ENCODE measurements around the gene EQTN.

EQTN gene

GRCh38 chr9:27297050-27297449 lies at the start of gene EQTN:
TSS of gene EQTN (minus strand) at chr9:27297150. CDS start at chr9:27297055, 95 bp downstream.
- no peak for DNase-seq (ENCODE audit: low read depth in 2 of 2)

DNA sequence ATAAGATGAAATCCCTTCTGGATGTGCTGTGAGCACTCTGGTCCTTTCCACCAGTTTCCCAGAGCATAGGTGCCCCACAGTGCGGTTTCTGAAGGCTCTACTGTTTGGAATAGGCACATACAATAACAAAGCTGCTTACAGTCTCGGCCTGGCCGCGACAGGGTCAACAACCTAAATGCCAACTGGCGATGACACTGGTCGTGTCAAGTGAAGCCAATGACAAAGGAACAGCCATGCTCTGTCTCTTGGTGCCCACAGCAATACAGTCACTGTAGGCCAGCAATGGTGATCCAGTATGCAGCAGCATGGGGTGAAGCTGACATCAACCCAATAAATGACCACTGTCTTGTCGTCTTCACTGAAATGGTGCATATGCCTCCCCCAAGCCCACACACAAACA lies 47.8 kb upstream of the EQTN start:
- DNase-seq (ENCODE audit: low read depth in 2 of 2) = no peak

DNA sequence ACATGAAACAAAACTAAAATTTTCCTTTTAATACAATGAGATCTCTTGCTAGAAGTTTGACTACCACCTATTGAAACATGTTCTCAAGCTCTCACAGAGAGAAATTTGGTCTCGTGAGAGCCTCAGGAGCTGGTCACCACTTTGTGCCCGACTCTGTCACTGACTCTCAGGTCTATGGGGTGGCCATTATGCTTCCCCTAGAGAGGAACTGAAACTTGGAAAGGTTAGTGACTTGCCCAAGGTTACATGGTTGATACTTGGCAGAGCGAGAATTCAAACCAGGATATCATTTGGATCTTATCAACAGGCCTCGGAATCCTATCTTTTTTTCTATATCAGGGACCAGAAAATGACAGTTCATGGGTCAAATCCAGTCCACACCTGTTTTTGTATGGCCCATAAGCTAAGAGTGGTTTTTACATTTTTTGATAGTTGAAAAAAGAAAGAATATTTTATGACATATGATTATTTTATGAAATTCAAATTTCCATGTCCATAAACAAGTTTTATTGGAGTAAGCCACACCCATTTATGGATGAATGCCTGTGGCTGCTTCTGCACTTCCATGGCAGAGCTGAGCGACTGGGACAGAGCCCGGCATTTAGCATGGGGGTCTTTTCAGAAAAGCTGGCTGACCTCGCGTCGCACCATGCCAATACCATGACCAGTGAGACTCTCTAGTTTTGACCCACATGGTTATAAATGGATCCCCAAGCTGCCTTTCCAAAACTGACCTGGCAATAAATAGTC lies 44.8 kb upstream of the EQTN start:
- DNase-seq (ENCODE audit: low read depth in 2 of 2) = no peak

- no peak for DNase-seq (ENCODE audit: low read depth in 2 of 2)
These were observed 44.1 kb upstream of the EQTN start for GRCh38 chr9:27340961-27341511.

DNA sequence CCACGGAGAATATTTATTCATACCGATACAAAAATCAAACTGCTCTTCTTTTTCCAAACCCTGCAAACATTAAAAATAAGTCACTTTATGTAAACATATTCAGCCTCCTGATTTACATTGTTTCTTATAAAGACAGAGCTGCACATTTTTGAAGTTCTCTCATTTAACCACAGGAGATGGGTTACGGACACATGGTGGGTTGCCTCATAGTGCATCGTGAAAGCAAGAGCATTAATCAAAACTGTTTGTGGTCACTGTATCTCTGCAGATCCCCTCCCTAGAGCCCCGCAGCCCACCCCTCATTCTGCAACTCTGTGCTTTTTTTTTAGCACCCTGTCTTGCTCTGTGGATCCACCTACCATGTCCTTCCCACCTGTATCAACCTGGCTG lies 43.3 kb upstream of the EQTN start:
- DNase-seq (ENCODE audit: low read depth in 2 of 2) = no peak

DNA sequence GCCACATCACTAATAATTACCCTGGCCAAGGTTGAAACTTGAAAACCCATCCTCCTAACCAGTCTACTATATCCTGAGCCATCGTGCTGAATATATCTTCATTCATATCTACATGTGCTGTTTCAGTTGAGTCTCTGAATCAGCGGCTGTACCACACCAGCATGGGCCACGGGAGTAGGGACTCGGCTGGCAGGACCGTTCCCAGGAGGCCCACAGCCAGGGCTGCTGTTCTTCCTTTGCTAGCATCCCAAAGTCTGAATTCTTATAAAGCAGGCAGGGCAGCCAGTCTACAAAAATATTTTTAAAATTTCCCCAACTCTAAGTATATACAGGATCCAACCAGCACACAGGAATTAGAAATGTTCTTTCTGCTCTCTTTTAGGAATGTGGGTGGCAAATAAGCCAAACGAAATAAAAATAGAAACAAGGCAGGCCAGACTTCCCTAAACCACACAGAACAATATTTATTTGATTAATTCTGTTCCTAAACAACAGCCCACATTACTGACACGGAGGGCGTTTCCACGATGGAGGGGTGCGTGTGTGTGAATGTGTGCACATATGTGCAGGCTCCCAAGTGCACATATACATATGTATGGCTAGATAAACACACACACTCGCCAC lies 42.8 kb upstream of the EQTN start:
- no peak for DNase-seq (ENCODE audit: low read depth in 2 of 2)

- no peak for DNase-seq (ENCODE audit: low read depth in 2 of 2)
These were observed 41.6 kb upstream of the EQTN start for GRCh38 chr9:27338527-27338903.

GRCh38 chr9:27337833-27338526 lies 41.0 kb upstream of the EQTN start:
- no peak for DNase-seq (ENCODE audit: low read depth in 2 of 2)

DNA sequence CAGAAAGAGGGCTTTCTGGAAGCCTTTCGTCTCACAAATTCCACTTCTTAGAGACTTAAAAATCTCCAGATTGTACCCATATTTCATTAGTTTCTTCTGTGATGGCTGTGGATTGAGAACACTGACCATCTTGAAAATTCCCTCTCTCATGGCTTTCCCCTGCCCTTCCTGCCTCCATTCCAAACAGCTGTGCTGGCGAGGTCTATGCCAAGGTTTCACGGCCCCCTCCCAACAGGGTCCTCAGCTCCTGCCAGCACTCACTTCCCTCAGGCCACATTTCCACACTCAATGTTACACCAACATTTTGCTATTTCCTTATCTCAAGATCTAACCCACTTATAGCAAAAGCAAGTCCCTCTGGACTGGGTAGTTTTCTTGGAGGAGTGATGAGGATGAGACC lies 40.3 kb upstream of the EQTN start:
- DNase-seq (ENCODE audit: low read depth in 2 of 2) = no peak

DNA sequence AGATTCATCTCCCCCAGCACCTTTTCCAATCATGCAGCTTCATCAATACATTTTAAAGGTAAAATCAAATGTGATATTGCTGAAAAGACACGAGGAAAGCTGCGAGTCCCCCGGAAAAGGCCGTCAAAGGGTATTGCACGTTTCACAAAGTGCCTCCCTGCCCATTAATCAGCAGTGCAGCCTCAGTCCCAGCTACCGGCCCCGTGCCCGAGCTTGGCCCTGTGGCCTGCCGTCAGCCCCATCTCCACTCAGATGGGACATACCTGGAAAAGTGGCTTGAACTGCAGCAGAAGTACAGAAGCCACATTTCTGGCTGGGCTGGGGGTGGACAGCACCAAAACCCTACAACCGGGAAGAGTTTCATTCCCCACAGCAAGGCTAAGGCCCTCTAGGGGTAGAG lies 39.9 kb upstream of the EQTN start:
- no peak for DNase-seq (ENCODE audit: low read depth in 2 of 2)

- DNase-seq (ENCODE audit: low read depth in 2 of 2) = no peak
These were observed 39.2 kb upstream of the EQTN start for GRCh38 chr9:27336126-27336525.

DNA sequence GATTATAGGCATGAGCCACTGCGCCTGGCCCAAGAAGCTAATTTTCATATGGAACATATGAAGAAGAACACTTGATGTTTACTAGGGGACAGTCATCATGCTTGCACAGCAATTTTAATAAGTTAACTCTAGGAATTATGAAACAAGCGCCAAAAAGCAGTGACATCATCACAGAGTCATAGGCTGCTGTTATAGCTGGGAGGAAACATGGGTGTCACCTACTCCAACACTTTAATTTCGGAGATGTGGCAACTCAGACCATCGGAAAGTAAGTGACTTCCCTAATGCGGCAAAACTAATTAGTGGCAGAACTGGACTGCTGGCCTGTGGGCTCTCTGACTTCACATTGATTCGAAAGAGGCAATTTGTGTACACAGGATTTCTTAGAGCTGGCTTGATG lies 38.1 kb upstream of the EQTN start:
- no peak for DNase-seq (ENCODE audit: low read depth in 2 of 2)

DNA sequence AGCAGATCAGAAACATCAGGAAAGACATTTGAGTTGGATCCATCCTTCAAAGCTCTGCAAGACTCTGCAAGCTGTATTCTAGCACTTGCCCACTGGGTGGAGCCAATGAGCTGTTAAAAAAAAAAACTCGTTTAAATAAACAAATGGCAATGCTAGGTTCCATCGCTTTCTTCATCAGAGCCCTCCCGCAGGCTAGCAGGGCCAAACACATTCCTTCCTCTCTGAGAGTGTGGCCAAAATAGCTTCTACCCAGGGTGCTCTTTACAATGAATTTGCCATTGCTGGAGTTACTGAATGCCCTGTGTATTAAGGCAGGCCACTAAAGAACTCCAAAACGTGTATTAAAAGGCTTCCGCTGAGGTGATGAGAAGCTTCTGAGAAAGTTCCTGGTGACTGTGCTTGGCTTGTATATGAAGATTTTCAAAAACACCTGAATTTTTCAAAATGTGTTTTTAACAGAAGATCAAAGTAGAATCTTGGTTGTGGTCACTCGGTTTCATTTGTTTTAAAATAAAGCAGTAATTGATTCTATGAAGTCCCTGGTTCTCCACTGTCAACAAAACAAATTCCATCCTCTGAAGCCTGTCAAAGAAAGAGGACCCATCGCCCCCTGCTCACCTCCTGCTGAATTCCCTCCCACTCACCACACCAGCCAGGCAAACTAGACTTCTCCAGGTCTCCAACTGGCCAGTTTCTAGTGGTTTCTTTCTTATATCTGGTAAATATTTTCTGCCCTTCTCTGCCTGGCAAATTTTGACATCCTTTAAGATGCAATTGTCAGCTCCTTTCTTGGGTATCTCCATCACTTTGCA lies 36.5 kb upstream of the EQTN start:
- DNase-seq (ENCODE audit: low read depth in 2 of 2) = peak; percentile 12 to 43

GRCh38 chr9:27331393-27331792 lies 34.4 kb upstream of the EQTN start:
- DNase-seq (ENCODE audit: low read depth in 2 of 2) = no peak

DNA sequence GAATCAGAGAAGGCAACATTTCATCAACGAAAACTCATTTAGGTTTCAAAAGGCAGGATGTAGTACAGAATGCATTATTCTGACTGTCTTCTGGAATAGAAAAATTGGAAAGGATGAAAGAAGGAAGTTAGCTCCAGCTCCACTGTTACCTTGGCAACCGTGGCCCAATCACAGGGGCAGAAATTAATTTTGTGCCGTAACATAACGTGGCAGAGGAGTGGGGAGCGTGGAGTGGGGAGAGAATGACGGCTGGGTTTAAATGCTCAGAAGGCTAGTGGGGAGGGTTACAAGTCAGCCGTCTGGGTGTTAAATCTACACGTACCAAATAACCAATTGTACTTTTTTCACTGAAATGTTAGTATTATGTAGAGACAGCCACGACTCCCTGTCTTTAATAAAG lies 32.3 kb upstream of the EQTN start:
- DNase-seq (ENCODE audit: low read depth in 2 of 2) = no peak

GRCh38 chr9:27328483-27328882 lies 31.5 kb upstream of the EQTN start:
- DNase-seq (ENCODE audit: low read depth in 2 of 2) = no peak

- no peak for DNase-seq (ENCODE audit: low read depth in 2 of 2)
These were observed 14.2 kb upstream of the EQTN start for GRCh38 chr9:27311184-27311583.

DNA sequence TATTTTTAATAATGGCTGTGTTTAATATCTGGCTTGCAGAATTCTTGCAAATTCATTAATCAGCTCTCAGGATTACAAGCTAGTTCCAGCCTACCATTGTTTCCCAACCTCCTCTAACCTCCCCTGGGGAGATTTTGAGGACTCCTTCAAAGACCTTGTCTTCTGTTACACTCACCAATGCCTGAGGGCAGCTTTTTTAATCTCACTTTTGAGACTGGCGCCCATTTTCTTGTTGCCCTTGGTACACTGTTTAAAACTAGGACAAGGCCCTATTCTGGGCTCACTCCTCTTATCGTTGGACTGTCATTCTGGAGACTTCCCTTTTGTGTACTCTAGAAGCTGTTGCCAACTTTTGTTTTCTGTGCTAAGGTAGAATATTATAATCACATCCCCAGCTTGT lies 13.6 kb upstream of the EQTN start:
- DNase-seq (ENCODE audit: low read depth in 2 of 2) = no peak

- DNase-seq (ENCODE audit: low read depth in 2 of 2) = no peak
These were observed 11.9 kb upstream of the EQTN start for GRCh38 chr9:27308691-27309390.

GRCh38 chr9:27304521-27304920 lies 7.6 kb upstream of the EQTN start:
- DNase-seq (ENCODE audit: low read depth in 2 of 2) = no peak

GRCh38 chr9:27303219-27303618 lies 6.3 kb upstream of the EQTN start:
- no peak for DNase-seq (ENCODE audit: low read depth in 2 of 2)

Data from stimulated activated CD4-positive, alpha-beta T cell treated with anti-CD3 and anti-CD28 coated beads, Interleukin-1b, Interleukin-23, amount 100 ng/mL, for 4 hours (primary cell).